Heart left ventricle (tissue), 16 donors: ENCODE results near the gene CDC42EP4. TPM values are rescaled to one million over a fixed set of nuclear protein-coding genes. Genes with fewer than 3 reads are reported as not detected.

ENCODE experiments used
- ATAC-seq, 4 donors: fragments of 200-7000 bp; cut with Tn5 transposase; one replicate each; pipeline ENCODE4 v1.9.1; 2020 to 2022; ENCODE audit warnings: moderate library complexity in 4 of 4, mild to moderate bottlenecking in 3 of 4, moderate number of reproducible peaks in 1 of 4
- DNase-seq, 5 donors: peaks; one replicate each; pipeline ENCODE4 v3.0.0-alpha.2; 2020
- H3K27ac ChIP-seq, 12 donors: fragments of 200-600 bp; sonication (generic) in 4 of 12; one replicate each; pipeline versions ENCODE4 v1.5.0 to v1.8.0; 2016 to 2022; ENCODE audit warnings: mild to moderate bottlenecking in 2 of 12
- H3K27me3 ChIP-seq, 9 donors: fragments of 200-600 bp; sonication (generic) in 2 of 9; one replicate each; pipeline versions ENCODE4 v1.5.1 to v1.8.0; 2016 to 2022; ENCODE audit warnings: mild to moderate bottlenecking in 3 of 9
- H3K36me3 ChIP-seq, 9 donors: fragments of 200-600 bp; sonication (generic) in 2 of 9; one replicate each; pipeline versions ENCODE4 v1.5.0 to v1.8.0; 2018 to 2022; ENCODE audit warnings: mild to moderate bottlenecking in 2 of 9
- H3K4me1 ChIP-seq, 12 donors: fragments of 200-600 bp; sonication (generic) in 4 of 12; one replicate each; pipeline versions ENCODE4 v1.5.0 to v1.8.0; 2016 to 2022; ENCODE audit warnings: mild to moderate bottlenecking in 3 of 12
- H3K4me3 ChIP-seq, 12 donors: fragments of 200-600 bp; sonication (generic) in 4 of 12; one replicate each; pipeline versions ENCODE4 v1.5.0 to v1.8.0; 2017 to 2022; ENCODE audit warnings: mild to moderate bottlenecking in 9 of 12, moderate library complexity in 4 of 12
- H3K9me3 ChIP-seq, 12 donors: fragments of 200-600 bp; sonication (generic) in 4 of 12; one replicate each; pipeline versions ENCODE4 v1.5.0 to v1.8.0; 2016 to 2022; ENCODE audit warnings: mild to moderate bottlenecking in 1 of 12
- CTCF ChIP-seq, 12 donors: fragments of 200-600 bp; sonication (generic) in 4 of 12; IDR thresholded peaks; one replicate each; pipeline versions ENCODE4 v1.5.0 to v1.8.0; 2018 to 2022; ENCODE audit warnings: antibody characterized with exemption in 12 of 12, mild to moderate bottlenecking in 5 of 12
- POLR2A ChIP-seq, 2 donors: fragments of 450-650 bp; IDR thresholded peaks; one replicate each; pipeline ENCODE4 v1.6.1; 2017; ENCODE audit warnings: antibody characterized with exemption in 2 of 2, mild to moderate bottlenecking in 2 of 2, moderate library complexity in 2 of 2
- WGBS, 4 donors: extraction: QIAGEN DNeasy Blood & Tissue Kit in 2 of 4; methylation state at CpG; one replicate each; pipeline versions ENCODE4 v1.1.5 to v1.1.7; 2013 to 2018; 5-methylcytosine and 5-hydroxymethylcytosine counted together
- intact Hi-C, 10 donors: fragments of 100-400 bp; cut with DNase I; formaldehyde crosslinking; loops; one replicate each; pipeline versions ENCODE4 v1.11.1 to v1.14.2; 2022
- polyA plus RNA-seq, 2 donors: library from polyadenylated mRNA; stranded (reverse); fragments of 200-250 nt; gene quantifications; one replicate each; pipeline ENCODE4 v1.2.3, GENCODE V29; 2013
- total RNA-seq, 9 donors: library from RNA; depleted of rRNA in 2 of 9; stranded (reverse); fragments of >200 nt in 2 of 9; fragmentation: NEBNext Ultra II Directional in 3 of 9; extraction: Animal tissue kit (Norgen Biotek cat#: 25700) in 3 of 9; gene quantifications; one replicate each; pipeline versions ENCODE4 v1.1.0 to v1.2.4, GENCODE V29; 2016 to 2023
- donor health status: ischemic (EF 13 %, LVEDD 7.1; RV severe dilation, severe dysfunction).
- donor health status: healthy with polysubstance abuse.
- donor health status: DM: no; HTN: yes; CAD: no.
- donor health status: DM: no; HTN: no; CAD: no.
- donor health status: ischemic (EF 25% LVEDD 6.9; RV normal size, moderate dysfunction).
- donor health status: ischemic (EF 25% LVEDD 5.7; RV mildly dilated, moderate dysfunction).
- donor health status: healthy.
- donor health status: DM: yes; HTN: yes; CAD: no.
- donor health status: ischemic (EF 35%, LVEDD 5.7; RV mildly dilated, moderate dysfunction).
- donor health status: nonischemic (EF 11% LVEDD 7.7; RV severe dilation, severe dysfunction).
- donor health status: DM: yes; HTN: yes; CAD: no.
- donor health status: PGD.
- donor health status: ischemic (EF 29% LVEDD 5.4; RV normal size, mild dysfunction).
- donor health status: nonischemic (EF 23%, LVEDD 6.1; RV moderate dilation, normal function).

Gene CDC42EP4
- total and polyA plus RNA-seq, 11 donors = 18.6 to 103 (median 37.5) TPM

DNA sequence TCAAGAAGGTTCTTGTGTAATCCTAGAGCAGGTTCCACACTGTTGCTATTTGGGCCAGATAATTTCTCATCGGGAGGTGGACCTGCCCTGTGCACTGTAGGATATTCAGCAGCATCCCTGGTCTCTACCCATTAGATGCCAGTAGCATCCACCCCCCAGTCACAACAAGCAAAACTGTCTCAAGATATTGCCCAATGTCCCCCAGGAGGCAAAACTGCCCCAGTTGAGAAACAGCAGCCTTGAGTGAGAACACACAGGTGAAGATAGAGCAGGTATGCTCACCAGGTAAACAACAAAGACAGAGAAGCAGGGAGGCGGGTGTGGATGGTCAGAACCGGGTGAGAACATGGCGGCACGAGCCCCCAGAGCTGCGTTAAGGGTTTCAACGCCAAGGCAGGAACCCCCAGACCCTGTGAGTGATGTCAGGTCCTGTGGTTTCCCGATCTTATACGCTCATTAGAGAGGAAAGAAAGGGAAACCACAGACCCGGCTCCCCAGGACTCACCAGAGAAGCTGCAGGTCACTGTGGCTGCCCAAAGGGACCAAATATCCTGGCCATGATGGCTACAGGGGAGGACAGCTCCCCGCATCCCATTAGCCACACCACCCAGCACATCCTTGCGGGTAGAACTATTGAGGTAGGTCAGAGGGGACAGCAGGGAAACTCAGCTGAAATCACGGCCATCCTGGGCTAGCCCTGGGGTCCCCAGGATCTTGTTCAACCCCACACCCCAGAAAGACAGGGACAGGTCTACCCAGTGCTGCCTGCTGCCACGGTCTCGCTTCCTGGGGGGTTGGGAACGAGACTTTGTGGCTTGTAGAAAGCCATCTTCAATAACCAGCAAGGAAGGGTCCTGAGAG lies 21.2 kb downstream of the CDC42EP4 start:
- no peak for DNase-seq
- Histone ChIP-seq H3K4me3 (no peak overlapping the region), H3K27ac (peak overlapping the region; percentile 89 to 99 (median 96)), H3K9me3 (no peaks in the 10 kb centered on the region), H3K4me1 (peaks cover 29 to 100% (median 96%) of the 10 kb centered on the region in 12 donors), H3K36me3 (peaks cover 0 to 11% (median 7%) of the 10 kb centered on the region in 9 donors), H3K27me3 (no peaks in the 10 kb centered on the region)
- intact Hi-C loops = no loop called here
- no peak for ATAC-seq
- TF ChIP-seq POLR2A (IDR thresholded peaks at IDR 0.05) (no peak), CTCF (IDR thresholded peaks at IDR 0.05) (no peak)
- WGBS, 4 donors = 80 to 90% (median 87%) methylated on average over 14 to 16 of the region's 16 CpGs

DNA sequence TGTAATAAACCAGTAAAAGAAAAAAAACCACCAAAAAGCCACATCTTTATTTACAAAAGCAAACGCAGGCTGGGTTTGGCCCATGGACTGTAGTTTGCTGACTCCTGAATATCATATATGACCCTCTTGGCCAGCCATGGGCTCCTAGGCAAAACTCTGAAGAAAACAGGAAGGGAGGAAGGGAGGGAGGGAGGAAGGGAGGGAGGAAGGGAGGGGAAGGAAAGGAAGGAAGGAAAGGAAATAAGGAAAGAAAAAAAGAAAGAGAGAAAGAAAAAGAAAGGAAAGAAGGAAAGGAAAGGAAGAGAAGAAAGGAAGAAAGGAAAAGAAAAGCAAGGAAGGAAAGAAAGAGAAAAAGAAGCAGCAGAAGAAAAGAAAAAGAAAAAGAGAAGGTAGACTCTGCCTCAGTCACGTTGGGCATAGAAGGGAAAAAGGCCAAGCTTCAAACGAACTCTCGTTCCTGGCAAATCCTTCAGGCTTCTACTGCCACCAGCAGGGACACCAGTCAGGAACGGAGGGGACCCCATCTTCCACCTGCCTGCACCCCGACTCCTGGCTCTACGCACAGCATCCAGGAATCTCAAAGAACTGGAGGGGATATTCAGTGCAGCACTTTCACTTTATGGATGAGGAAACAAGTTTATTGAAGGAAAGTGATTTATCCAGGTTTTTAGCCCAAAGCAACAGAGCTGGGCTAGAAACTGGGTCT lies 22.1 kb downstream of the CDC42EP4 start:
- peaks cover 0 to 20% (median 17%) of the 10 kb centered on the region in 9 donors for H3K36me3 ChIP-seq
- H3K27me3 ChIP-seq = no peaks in the 10 kb centered on the region
- ATAC-seq (no peak), DNase-seq (no peak)
- 47 to 69% (median 50%) methylated on average over 7 of the region's 7 CpGs for WGBS, 4 donors
- peak overlapping the region; percentile 83 to 99 (median 95) for H3K27ac ChIP-seq
- H3K9me3 ChIP-seq = no peaks in the 10 kb centered on the region
- H3K4me1 ChIP-seq = peaks cover 29 to 100% (median 95%) of the 10 kb centered on the region in 12 donors
- peak overlapping the region in 1 of 12 donors; percentile 5 for H3K4me3 ChIP-seq
- TF ChIP-seq POLR2A (IDR thresholded peaks at IDR 0.05) (no peak), CTCF (IDR thresholded peaks at IDR 0.05) (no peak)
- intact Hi-C loops = no loop called here

- DNase-seq (peak; percentile 64 to 89 (median 81)), ATAC-seq (peak; percentile 39 to 80 (median 64))
- H3K9me3 ChIP-seq = no peaks in the 10 kb centered on the region
- intact Hi-C loops = no loop called here
- H3K27ac ChIP-seq = peak overlapping the region; percentile 83 to 99 (median 95)
- H3K4me3 ChIP-seq = peak overlapping the region in 1 of 12 donors; percentile 5
- peaks cover 0 to 26% (median 25%) of the 10 kb centered on the region in 9 donors for H3K36me3 ChIP-seq
- WGBS, 4 donors = 34 to 50% (median 41%) methylated on average over 19 of the region's 19 CpGs
- TF ChIP-seq POLR2A (IDR thresholded peaks at IDR 0.05) (no peak), CTCF (IDR thresholded peaks at IDR 0.05) (no peak)
- H3K4me1 ChIP-seq = peaks cover 26 to 99% (median 88%) of the 10 kb centered on the region in 12 donors
- no peaks in the 10 kb centered on the region for H3K27me3 ChIP-seq
Observed at GRCh38 chr17:73288534-73289302, 23.1 kb downstream of the CDC42EP4 start.
